CD8-positive, alpha-beta memory T cell (primary cell): ENCODE measurements around the gene CCDC177. TPM values are rescaled to one million over a fixed set of nuclear protein-coding genes. Genes with fewer than 3 reads are reported as not detected.

Experiments used
- CTCF ChIA-PET: fragments of 350-600 bp; sonication (Branson Sonifier 250); formaldehyde crosslinking; loops from one replicate; lab custom pipeline; 2021; ENCODE audit warnings: antibody characterized with exemption; lab: Charles Lee
- POLR2A ChIA-PET: fragments of 350-600 bp; sonication (Branson Sonifier 250); formaldehyde crosslinking; loops from one replicate; lab custom pipeline; 2021; ENCODE audit warnings: antibody characterized with exemption; lab: Charles Lee
- DNase-seq, 5 donors: peaks; one replicate each; pipeline versions ENCODE4 v3.0.0 to v3.0.0-alpha.2; 2020 to 2022; ENCODE audit warnings: mixed read lengths in 1 of 5
- H3K27ac ChIP-seq: one replicate; pipeline ENCODE4 v1.7.0; 2013; ENCODE audit warnings: low read depth, mild to moderate bottlenecking, low read length, moderate library complexity
- H3K27me3 ChIP-seq: 2 replicates; pipeline ENCODE4 v1.7.0; 2013; ENCODE audit warnings: low read length, mild to moderate bottlenecking; ENCODE audit not compliant: insufficient read depth, poor library complexity, severe bottlenecking
- H3K36me3 ChIP-seq: 2 replicates; pipeline ENCODE4 v1.7.0; 2013; ENCODE audit warnings: mild to moderate bottlenecking, low read length, moderate library complexity; ENCODE audit not compliant: insufficient read depth
- H3K4me1 ChIP-seq: 2 replicates; pipeline ENCODE4 v1.7.0; 2013; ENCODE audit warnings: mild to moderate bottlenecking, low read length, moderate library complexity; ENCODE audit not compliant: insufficient read depth
- H3K4me3 ChIP-seq: 2 replicates; pipeline ENCODE4 v1.7.0; 2013; ENCODE audit warnings: mild to moderate bottlenecking, low read length
- H3K9me3 ChIP-seq: 2 replicates; pipeline ENCODE4 v1.7.0; 2013; ENCODE audit warnings: mild to moderate bottlenecking, low read length
- H3K27ac Mint-ChIP-seq, 8 donors: one replicate each; pipeline ENCODE4 v1.8.0; 2020 to 2021; ENCODE audit warnings: mixed read lengths in 8 of 8, mild to moderate bottlenecking in 6 of 8, inconsistent platforms in 3 of 8, moderate library complexity in 3 of 8
- H3K27me3 Mint-ChIP-seq, 2 donors: one replicate each; pipeline ENCODE4 v1.8.0; 2020 to 2021; ENCODE audit warnings: mixed read lengths in 2 of 2, mild to moderate bottlenecking in 1 of 2, moderate library complexity in 1 of 2
- H3K36me3 Mint-ChIP-seq, 3 donors: one replicate each; pipeline ENCODE4 v1.8.0; 2020 to 2021; ENCODE audit warnings: mixed read lengths in 3 of 3, inconsistent platforms in 1 of 3, mild to moderate bottlenecking in 1 of 3
- H3K4me1 Mint-ChIP-seq, 3 donors: one replicate each; pipeline ENCODE4 v1.8.0; 2020 to 2021; ENCODE audit warnings: mixed read lengths in 3 of 3, inconsistent platforms in 1 of 3, mild to moderate bottlenecking in 1 of 3
- H3K4me3 Mint-ChIP-seq, 7 donors: one replicate each; pipeline ENCODE4 v1.8.0; 2020 to 2021; ENCODE audit warnings: mixed read lengths in 7 of 7, mild to moderate bottlenecking in 6 of 7, moderate library complexity in 4 of 7, inconsistent platforms in 2 of 7
- H3K9me3 Mint-ChIP-seq, 5 donors: one replicate each; pipeline ENCODE4 v1.8.0; 2020 to 2022; ENCODE audit warnings: mixed read lengths in 5 of 5, mild to moderate bottlenecking in 3 of 5, moderate library complexity in 2 of 5, inconsistent platforms in 1 of 5
- polyA plus RNA-seq: library from polyadenylated mRNA; unstranded; fragments of 300-500 nt; fragmentation: Illumina TruSeq; gene quantifications from one replicate; pipeline ENCODE4 v1.2.3, GENCODE V29; 2021
- total RNA-seq, 2 experiments: library from RNA; stranded (reverse); gene quantifications; one replicate each; pipeline ENCODE4 v1.2.3, GENCODE V29; 2021

Gene CCDC177
- total and polyA plus RNA-seq, 3 experiments from 2014 or later = not detected

DNA sequence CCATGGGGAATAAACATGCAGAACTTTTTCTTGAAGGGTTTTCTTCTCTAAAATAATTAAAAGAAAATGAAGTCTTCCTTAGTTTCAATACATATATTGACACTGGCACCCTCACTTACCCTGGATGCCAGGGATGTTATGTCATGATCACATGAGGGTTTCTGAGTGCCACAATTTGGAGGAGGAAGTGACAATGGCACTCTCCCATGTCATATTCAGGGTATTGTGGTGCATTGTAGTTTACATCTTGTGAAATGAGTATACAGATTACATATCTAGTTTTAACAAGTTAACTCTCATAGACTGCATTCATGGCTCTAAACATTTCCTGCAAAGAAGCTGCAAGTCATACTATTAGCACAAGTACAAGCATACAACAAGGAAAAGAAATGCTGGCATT, 37.7 kb downstream of the CCDC177 start:
- POLR2A ChIA-PET = no interaction called here
- Mint-ChIP-seq H3K27ac (no peak overlapping the region), H3K27me3 (peaks cover 24 to 53% of the 10 kb centered on the region in 2 donors)

DNA sequence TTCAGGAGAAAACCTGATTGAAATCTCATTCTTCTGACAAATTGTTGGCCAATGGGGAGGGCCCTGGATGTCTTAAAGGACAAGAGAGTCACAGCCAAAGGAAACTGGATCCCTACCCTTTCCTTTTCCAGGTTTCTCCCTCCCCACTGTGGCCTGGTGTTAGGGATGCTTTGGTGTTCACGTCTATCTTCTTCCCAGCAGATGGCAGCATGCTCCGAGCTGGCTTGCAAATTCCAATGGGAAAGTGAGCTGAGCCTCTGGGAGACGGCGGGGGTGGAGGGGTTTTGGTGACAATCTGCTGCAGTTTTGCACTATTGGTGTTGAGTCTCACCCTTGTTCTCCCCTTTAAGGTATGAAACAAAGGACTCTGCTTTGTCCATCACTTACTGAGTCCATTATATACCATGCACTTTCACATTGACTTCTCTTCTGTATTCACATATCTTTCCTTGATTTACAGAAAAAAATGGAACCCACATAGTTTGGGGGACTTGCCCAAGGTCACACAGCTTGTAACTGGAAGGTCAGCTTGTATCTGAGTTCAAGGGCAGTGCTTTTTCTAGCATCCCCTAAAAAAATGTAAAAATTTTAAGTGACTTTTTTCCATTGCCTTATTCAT, 39.3 kb downstream of the CCDC177 start:
- POLR2A ChIA-PET = no interaction called here
- no peak overlapping the region for H3K4me3 Mint-ChIP-seq

More for the DNA sequence above, 37.7 kb downstream of the CCDC177 start:
- CTCF ChIA-PET = interaction anchor here (1.3 kb wide), 1 partner anchor 11 kb away, joined by 3 read pairs; no protein-coding TSS in a partner anchor
- Histone ChIP-seq H3K27me3 (peaks cover 5% of the 10 kb centered on the region), H3K36me3 (no peaks in the 10 kb centered on the region), H3K27ac (no peak overlapping the region), H3K4me3 (no peak overlapping the region), H3K9me3 (no peaks in the 10 kb centered on the region), H3K4me1 (no peaks in the 10 kb centered on the region)
- H3K9me3 Mint-ChIP-seq = no peaks in the 10 kb centered on the region
- H3K4me1 Mint-ChIP-seq = no peaks in the 10 kb centered on the region
- no peak overlapping the region for H3K4me3 Mint-ChIP-seq
- H3K36me3 Mint-ChIP-seq = no peaks in the 10 kb centered on the region
- no peak for DNase-seq

DNA sequence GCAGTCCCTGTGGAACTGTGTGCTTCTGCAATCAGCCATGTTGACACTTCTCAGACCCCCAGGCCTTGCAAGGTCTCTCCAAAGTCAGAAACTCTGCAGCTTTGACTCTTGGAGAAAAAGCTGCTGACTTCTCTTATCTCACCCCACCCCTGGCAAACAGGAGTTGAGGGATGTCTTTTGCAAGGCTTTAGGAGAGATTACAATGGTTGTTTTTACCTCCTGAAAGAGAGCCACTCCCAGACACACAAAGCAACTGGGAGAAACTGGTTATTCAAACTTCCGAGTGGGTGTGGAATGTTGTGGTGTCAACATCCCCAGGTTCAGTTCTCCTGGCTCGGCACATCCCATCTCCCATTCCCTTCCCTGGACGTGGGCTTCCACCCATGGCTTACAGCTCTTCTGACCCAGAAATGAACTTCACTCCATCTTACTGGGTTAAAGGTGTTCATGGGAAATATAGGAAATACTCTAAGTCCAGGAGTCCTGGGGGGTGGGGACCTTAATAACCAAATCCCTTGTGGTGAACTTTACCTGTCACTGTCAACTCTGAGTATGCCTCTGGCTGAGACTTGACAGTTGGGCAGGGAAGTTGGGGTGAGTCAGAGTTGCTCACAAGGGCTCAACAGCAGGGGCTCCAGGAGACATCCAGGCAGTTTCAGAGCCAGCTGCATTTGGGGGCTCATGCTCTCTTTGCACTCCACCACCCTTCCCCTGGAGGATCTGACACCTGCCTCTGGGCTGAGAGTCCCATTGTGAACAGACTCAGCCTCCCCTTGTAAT, 41.9 kb downstream of the CCDC177 start:
- no peaks in the 10 kb centered on the region for H3K4me1 Mint-ChIP-seq
- no peak overlapping the region for H3K4me3 Mint-ChIP-seq
- no peaks in the 10 kb centered on the region for H3K36me3 Mint-ChIP-seq
- H3K4me3 ChIP-seq = no peak overlapping the region
- ChIA-PET POLR2A (no interaction called here), CTCF (no interaction called here)
- H3K27ac Mint-ChIP-seq = peak overlapping the region in 1 of 8 donors; percentile 10
- no peaks in the 10 kb centered on the region for H3K36me3 ChIP-seq
- no peaks in the 10 kb centered on the region for H3K9me3 ChIP-seq
- no peaks in the 10 kb centered on the region for H3K9me3 Mint-ChIP-seq
- DNase-seq = no peak
- no peaks in the 10 kb centered on the region for H3K27me3 ChIP-seq
- no peaks in the 10 kb centered on the region for H3K4me1 ChIP-seq
- H3K27me3 Mint-ChIP-seq = peaks cover 22 to 43% of the 10 kb centered on the region in 2 donors
- H3K27ac ChIP-seq = no peak overlapping the region

More for the DNA sequence above, 39.3 kb downstream of the CCDC177 start:
- Histone ChIP-seq H3K4me1 (no peaks in the 10 kb centered on the region), H3K27ac (no peak overlapping the region), H3K4me3 (no peak overlapping the region), H3K9me3 (no peaks in the 10 kb centered on the region), H3K36me3 (no peaks in the 10 kb centered on the region), H3K27me3 (peaks cover 5% of the 10 kb centered on the region)
- H3K36me3 Mint-ChIP-seq = no peaks in the 10 kb centered on the region
- no peaks in the 10 kb centered on the region for H3K4me1 Mint-ChIP-seq
- no peaks in the 10 kb centered on the region for H3K9me3 Mint-ChIP-seq
- peaks cover 23 to 55% of the 10 kb centered on the region in 2 donors for H3K27me3 Mint-ChIP-seq
- no peak for DNase-seq
- CTCF ChIA-PET = no interaction called here
- H3K27ac Mint-ChIP-seq = no peak overlapping the region

DNA sequence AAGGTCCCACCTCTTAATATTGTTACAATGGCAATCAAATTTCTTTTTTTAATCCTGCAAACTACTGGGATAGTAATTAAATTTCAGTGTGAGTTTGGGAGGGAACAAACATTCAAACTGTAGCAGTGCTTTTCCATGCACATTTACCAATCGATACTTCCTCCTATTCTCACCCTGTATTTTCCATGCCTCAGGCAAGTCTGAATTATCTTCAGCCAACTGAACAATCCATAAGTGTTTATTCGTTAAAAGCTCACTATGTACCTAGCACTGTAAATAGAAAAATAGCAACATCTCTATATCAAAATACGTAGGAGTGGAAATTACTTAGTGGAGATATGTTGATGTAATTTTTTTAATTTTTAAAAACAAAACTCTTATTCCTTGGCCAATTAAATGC, 43.5 kb downstream of the CCDC177 start:
- Histone ChIP-seq H3K36me3 (no peaks in the 10 kb centered on the region), H3K4me3 (no peak overlapping the region), H3K9me3 (no peaks in the 10 kb centered on the region), H3K4me1 (no peaks in the 10 kb centered on the region), H3K27me3 (no peaks in the 10 kb centered on the region), H3K27ac (no peak overlapping the region)
- peaks cover 16 to 31% of the 10 kb centered on the region in 2 donors for H3K27me3 Mint-ChIP-seq
- no peaks in the 10 kb centered on the region for H3K9me3 Mint-ChIP-seq
- H3K27ac Mint-ChIP-seq = no peak overlapping the region
- no peaks in the 10 kb centered on the region for H3K4me1 Mint-ChIP-seq
- H3K4me3 Mint-ChIP-seq = no peak overlapping the region
- H3K36me3 Mint-ChIP-seq = no peaks in the 10 kb centered on the region
- ChIA-PET CTCF (no interaction called here), POLR2A (no interaction called here)
- no peak for DNase-seq

DNA sequence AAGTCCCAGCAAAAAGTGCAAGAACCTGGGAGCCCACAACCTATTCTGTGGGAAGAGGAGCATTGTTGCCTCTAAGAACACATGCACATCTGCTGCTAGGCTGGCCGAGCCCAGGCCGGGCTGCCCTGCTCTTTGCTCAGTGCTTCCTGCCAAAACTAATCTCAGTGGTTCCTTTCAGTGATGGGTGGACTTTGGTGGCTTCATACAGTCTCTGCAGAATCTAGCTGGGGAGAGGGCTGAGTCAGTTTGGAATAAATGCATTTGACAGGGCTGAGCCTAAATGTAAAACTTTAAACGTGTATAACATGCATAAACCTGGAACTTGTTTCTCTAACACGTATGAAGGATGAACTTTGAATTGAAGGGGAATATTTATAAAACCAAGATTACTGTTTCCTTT, 44.6 kb downstream of the CCDC177 start:
- Mint-ChIP-seq H3K4me3 (no peak overlapping the region), H3K9me3 (no peaks in the 10 kb centered on the region), H3K27me3 (peaks cover 12 to 22% of the 10 kb centered on the region in 2 donors), H3K4me1 (no peaks in the 10 kb centered on the region), H3K36me3 (no peaks in the 10 kb centered on the region), H3K27ac (no peak overlapping the region)
- Histone ChIP-seq H3K27me3 (no peaks in the 10 kb centered on the region), H3K27ac (no peak overlapping the region), H3K4me3 (no peak overlapping the region), H3K36me3 (no peaks in the 10 kb centered on the region), H3K9me3 (no peaks in the 10 kb centered on the region), H3K4me1 (no peaks in the 10 kb centered on the region)
- POLR2A ChIA-PET = no interaction called here
- CTCF ChIA-PET = no interaction called here
- no peak for DNase-seq

DNA sequence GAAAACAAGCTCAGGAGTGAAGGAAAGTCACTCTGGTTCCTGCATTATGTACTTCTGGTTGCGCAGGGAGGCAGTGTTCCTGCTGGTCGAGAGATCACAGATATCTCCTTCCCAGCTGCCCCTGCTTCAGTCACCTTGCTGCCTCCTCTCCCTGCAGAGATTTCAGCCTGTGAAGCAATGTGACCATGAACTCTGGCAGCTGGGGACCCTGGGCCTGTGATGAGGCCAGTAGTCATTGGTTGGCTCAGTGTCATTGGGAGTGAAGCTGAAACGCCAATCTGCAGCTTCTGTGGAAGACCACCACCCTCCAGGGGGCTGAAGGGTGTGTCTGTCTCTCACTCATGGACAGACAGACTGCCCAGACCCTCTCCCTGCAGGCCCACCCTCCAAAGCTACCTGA, 45.1 kb downstream of the CCDC177 start:
- Mint-ChIP-seq H3K4me1 (no peaks in the 10 kb centered on the region), H3K27me3 (peaks cover 9 to 17% of the 10 kb centered on the region in 2 donors), H3K27ac (peak overlapping the region in 1 of 8 donors; percentile 75), H3K4me3 (no peak overlapping the region), H3K9me3 (no peaks in the 10 kb centered on the region), H3K36me3 (no peaks in the 10 kb centered on the region)
- DNase-seq = no peak
- Histone ChIP-seq H3K4me3 (no peak overlapping the region), H3K9me3 (no peaks in the 10 kb centered on the region), H3K27ac (no peak overlapping the region), H3K27me3 (no peaks in the 10 kb centered on the region), H3K36me3 (no peaks in the 10 kb centered on the region), H3K4me1 (no peaks in the 10 kb centered on the region)
- POLR2A ChIA-PET = no interaction called here
- CTCF ChIA-PET = no interaction called here

DNA sequence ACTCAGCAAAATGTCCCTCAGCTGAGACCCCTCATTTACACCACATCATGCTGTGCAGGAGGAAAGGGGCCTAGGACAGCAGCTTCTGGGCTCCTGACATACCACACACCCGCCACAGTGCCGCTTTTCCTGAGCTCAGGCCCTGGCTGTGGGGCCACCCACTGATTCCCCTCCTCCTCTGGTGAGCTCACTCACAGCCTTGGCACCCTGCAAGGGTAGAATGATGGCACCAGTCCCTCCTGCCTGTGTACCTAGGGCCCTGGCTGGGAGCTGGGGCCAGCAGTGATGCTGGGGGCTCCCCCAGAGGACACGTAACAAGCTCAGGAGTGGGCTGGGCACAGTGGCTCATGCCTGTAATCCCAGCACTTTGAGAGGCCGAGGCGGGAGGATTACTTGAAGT, 45.7 kb downstream of the CCDC177 start:
- no peaks in the 10 kb centered on the region for H3K9me3 ChIP-seq
- no peaks in the 10 kb centered on the region for H3K27me3 ChIP-seq
- Mint-ChIP-seq H3K36me3 (no peaks in the 10 kb centered on the region), H3K27me3 (peaks cover 8 to 17% of the 10 kb centered on the region in 2 donors), H3K4me3 (no peak overlapping the region), H3K4me1 (no peaks in the 10 kb centered on the region), H3K27ac (no peak overlapping the region), H3K9me3 (no peaks in the 10 kb centered on the region)
- H3K36me3 ChIP-seq = no peaks in the 10 kb centered on the region
- no peak overlapping the region for H3K4me3 ChIP-seq
- H3K4me1 ChIP-seq = no peaks in the 10 kb centered on the region
- POLR2A ChIA-PET = no interaction called here
- CTCF ChIA-PET = no interaction called here
- no peak overlapping the region for H3K27ac ChIP-seq
- DNase-seq = no peak

DNA sequence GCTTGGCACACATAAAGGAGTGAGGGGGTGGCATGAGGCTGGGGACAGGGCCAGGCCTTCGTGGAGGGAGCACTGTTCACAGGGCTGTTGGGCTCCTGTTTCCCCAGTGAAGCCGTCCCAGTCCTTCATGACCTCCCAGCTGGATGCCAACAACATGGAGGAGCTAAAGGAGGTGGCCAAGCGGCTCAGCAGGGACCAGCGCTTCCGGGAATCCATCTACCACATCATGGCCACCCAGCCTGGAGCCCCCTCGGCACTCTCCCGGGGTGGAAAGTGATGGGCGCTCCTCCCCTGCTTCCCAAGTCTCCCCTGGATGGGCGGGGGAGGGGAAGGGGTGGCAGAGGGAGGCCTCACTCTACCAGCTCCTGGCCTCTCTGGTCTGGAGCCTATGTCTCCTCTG, 46.5 kb downstream of the CCDC177 start:
- H3K4me3 Mint-ChIP-seq = no peak overlapping the region
- H3K27me3 Mint-ChIP-seq = peaks cover 8 to 11% of the 10 kb centered on the region in 2 donors
- H3K36me3 ChIP-seq = no peaks in the 10 kb centered on the region
- POLR2A ChIA-PET = no interaction called here
- no peaks in the 10 kb centered on the region for H3K9me3 Mint-ChIP-seq
- no peak overlapping the region for H3K4me3 ChIP-seq
- H3K36me3 Mint-ChIP-seq = no peaks in the 10 kb centered on the region
- no peak for DNase-seq
- H3K27me3 ChIP-seq = no peaks in the 10 kb centered on the region
- H3K9me3 ChIP-seq = no peaks in the 10 kb centered on the region
- H3K27ac Mint-ChIP-seq = no peak overlapping the region
- CTCF ChIA-PET = no interaction called here
- no peaks in the 10 kb centered on the region for H3K4me1 Mint-ChIP-seq
- no peaks in the 10 kb centered on the region for H3K4me1 ChIP-seq
- H3K27ac ChIP-seq = no peak overlapping the region
